ENCODE results near the gene FCF1.

DNA sequence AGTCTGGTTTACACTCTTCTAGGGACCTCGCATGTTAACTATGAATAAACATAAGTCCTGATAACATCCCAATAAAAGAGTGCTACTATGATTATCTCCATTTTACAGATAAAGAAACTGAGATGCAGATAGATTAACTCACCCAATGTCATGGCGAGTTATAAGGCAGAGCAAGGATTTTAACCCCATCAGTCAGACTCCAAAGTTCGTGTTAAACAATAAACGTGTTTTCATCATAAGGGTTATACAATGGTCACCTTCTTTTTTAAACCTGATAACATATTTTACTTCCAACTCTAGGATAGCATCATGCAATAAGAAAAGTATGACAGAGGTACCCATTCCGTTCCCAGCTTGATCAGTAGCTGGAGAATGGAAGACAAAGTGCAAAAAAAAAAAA lies 1.3 kb upstream of the FCF1 start:
- TF ChIP-seq CTCF (IDR thresholded peaks at IDR 0.05), result no peak
- no peak for TF ChIP-seq POLR2A (IDR thresholded peaks at IDR 0.05)
